ENCODE data around the gene SPATA17.

SPATA17 gene

GRCh38 chr1:217626321-217626720 is 4.8 kb upstream of the SPATA17 start:
- DNase-seq = no peak
- no peak for TF ChIP-seq CTCF (IDR thresholded peaks at IDR 0.05; ENCODE audit: low read depth, low read length, missing control alignments)
- Histone ChIP-seq H3K36me3 (replicated peaks) (no peaks in the 10 kb centered on the region), H3K4me3 (ENCODE audit: low read depth, low read length) (no peak overlapping the region), H3K27me3 (replicated peaks) (no peaks in the 10 kb centered on the region), H3K27ac (no peak overlapping the region)
- in situ Hi-C loops (cut with HindIII; ENCODE audit: low pct_ligation_motif_present, low sequenced_read_pairs) = no loop called here

- Histone ChIP-seq H3K36me3 (replicated peaks) (no peaks in the 10 kb centered on the region), H3K27ac (no peak overlapping the region), H3K4me3 (ENCODE audit: low read depth, low read length) (no peak overlapping the region), H3K27me3 (replicated peaks) (no peaks in the 10 kb centered on the region)
- TF ChIP-seq CTCF (IDR thresholded peaks at IDR 0.05; ENCODE audit: low read depth, low read length, missing control alignments) = no peak
- in situ Hi-C loops (cut with HindIII; ENCODE audit: low pct_ligation_motif_present, low sequenced_read_pairs) = no loop called here
- DNase-seq = no peak
Measured at GRCh38 chr1:217627431-217627830, 3.7 kb upstream of the SPATA17 start.

- Histone ChIP-seq H3K36me3 (replicated peaks) (no peaks in the 10 kb centered on the region), H3K27me3 (replicated peaks) (no peaks in the 10 kb centered on the region), H3K4me3 (ENCODE audit: low read depth, low read length) (no peak overlapping the region), H3K27ac (no peak overlapping the region)
- no peak for TF ChIP-seq CTCF (IDR thresholded peaks at IDR 0.05; ENCODE audit: low read depth, low read length, missing control alignments)
- in situ Hi-C loops (cut with HindIII; ENCODE audit: low pct_ligation_motif_present, low sequenced_read_pairs) = no loop called here
- DNase-seq = no peak
Measured at GRCh38 chr1:217642455-217642854, 11.3 kb downstream of the SPATA17 start.

- TF ChIP-seq CTCF (IDR thresholded peaks at IDR 0.05; ENCODE audit: low read depth, low read length, missing control alignments) = no peak
- no peaks in the 10 kb centered on the region for H3K36me3 ChIP-seq (replicated peaks)
- in situ Hi-C loops (cut with HindIII; ENCODE audit: low pct_ligation_motif_present, low sequenced_read_pairs) = no loop called here
- no peak for DNase-seq
- H3K27ac ChIP-seq = no peak overlapping the region
- H3K4me3 ChIP-seq (ENCODE audit: low read depth, low read length) = no peak overlapping the region
- no peaks in the 10 kb centered on the region for H3K27me3 ChIP-seq (replicated peaks)
Measured at GRCh38 chr1:217647791-217648190, 16.6 kb downstream of the SPATA17 start.

GRCh38 chr1:217650674-217651073 is 19.5 kb downstream of the SPATA17 start:
- Histone ChIP-seq H3K36me3 (replicated peaks) (no peaks in the 10 kb centered on the region), H3K27me3 (replicated peaks) (no peaks in the 10 kb centered on the region), H3K4me3 (ENCODE audit: low read depth, low read length) (no peak overlapping the region), H3K27ac (no peak overlapping the region)
- no peak for TF ChIP-seq CTCF (IDR thresholded peaks at IDR 0.05; ENCODE audit: low read depth, low read length, missing control alignments)
- DNase-seq = no peak
- in situ Hi-C loops (cut with HindIII; ENCODE audit: low pct_ligation_motif_present, low sequenced_read_pairs) = no loop called here

GRCh38 chr1:217660353-217661062 is 29.4 kb downstream of the SPATA17 start:
- no peak overlapping the region for H3K4me3 ChIP-seq (ENCODE audit: low read depth, low read length)
- in situ Hi-C loops (cut with HindIII; ENCODE audit: low pct_ligation_motif_present, low sequenced_read_pairs) = no loop called here

More at GRCh38 chr1:217660353-217661062, 29.4 kb downstream of the SPATA17 start:
- Histone ChIP-seq H3K27me3 (replicated peaks) (no peaks in the 10 kb centered on the region), H3K36me3 (replicated peaks) (no peaks in the 10 kb centered on the region), H3K27ac (no peak overlapping the region)
- DNase-seq = peak; percentile 32
- TF ChIP-seq CTCF (IDR thresholded peaks at IDR 0.05; ENCODE audit: low read depth, low read length, missing control alignments) = peak; percentile 58

All from brain microvascular endothelial cell (primary cell).